ENCODE data around the gene NCBP1. TPM values are rescaled to one million over a fixed set of nuclear protein-coding genes. Genes with fewer than 3 reads are reported as not detected.

NCBP1 gene
- total and polyA plus RNA-seq, 12 donors, result 6.6 to 20.4 (median 15.2) TPM

DNA sequence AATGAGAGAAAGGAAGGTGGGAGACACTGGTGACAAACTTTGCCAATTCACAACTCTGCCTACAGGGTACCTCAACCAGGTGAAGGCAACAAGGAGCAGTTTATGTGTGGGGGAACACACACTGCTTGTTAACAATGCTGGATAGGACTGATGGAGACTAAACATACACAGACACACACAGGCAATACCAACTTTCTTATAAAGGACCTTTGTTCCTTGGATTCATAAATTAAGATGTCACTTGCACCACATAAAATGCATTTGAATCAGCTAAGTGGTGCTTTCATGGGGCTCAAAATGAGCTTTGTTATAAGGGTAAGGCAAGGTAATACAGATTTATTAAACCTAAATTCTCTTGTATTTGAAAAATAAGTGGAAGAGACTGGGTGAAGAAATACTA, 4.5 kb upstream of the NCBP1 start:
- Histone ChIP-seq H3K27ac (peak overlapping the region in 6 of 10 donors; percentile 14 to 53 (median 47)), H3K27me3 (no peaks in the 10 kb centered on the region), H3K9me3 (no peaks in the 10 kb centered on the region), H3K4me1 (peaks cover 0 to 55% (median 33%) of the 10 kb centered on the region in 9 donors), H3K36me3 (peaks cover 0 to 34% (median 0%) of the 10 kb centered on the region in 9 donors), H3K4me3 (no peak overlapping the region)
- DNase-seq (no peak), ATAC-seq (no peak)
- intact Hi-C loops (cut with DNase I), result loop anchor here in 1 of 10 donors (10.0 kb wide), 1 partner anchor 774 kb away; the partner anchor contains the start of gene ZNF782
- TF ChIP-seq, protein P1, sequence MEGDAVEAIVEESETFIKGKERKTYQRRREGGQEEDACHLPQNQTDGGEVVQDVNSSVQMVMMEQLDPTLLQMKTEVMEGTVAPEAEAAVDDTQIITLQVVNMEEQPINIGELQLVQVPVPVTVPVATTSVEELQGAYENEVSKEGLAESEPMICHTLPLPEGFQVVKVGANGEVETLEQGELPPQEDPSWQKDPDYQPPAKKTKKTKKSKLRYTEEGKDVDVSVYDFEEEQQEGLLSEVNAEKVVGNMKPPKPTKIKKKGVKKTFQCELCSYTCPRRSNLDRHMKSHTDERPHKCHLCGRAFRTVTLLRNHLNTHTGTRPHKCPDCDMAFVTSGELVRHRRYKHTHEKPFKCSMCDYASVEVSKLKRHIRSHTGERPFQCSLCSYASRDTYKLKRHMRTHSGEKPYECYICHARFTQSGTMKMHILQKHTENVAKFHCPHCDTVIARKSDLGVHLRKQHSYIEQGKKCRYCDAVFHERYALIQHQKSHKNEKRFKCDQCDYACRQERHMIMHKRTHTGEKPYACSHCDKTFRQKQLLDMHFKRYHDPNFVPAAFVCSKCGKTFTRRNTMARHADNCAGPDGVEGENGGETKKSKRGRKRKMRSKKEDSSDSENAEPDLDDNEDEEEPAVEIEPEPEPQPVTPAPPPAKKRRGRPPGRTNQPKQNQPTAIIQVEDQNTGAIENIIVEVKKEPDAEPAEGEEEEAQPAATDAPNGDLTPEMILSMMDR (IDR thresholded peaks at IDR 0.05), result no peak

DNA sequence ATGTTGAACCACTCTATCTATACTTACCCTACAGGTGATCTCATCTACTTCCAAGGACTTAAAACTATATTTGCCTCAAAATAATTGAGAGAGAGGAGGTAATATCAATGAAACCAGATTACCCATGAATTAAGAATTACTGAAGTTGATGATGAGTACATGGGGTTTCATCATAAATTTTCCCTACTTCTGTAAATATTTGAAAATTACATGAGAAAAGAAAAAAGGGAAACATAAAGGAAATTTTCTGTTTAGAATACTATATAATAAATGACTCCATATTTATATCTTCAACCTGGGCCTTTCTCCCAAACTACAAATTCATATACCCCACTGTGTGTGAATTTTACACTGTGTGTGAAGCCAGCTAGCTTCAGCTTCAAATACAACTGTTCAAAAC, 3.0 kb upstream of the NCBP1 start:
- H3K4me1 ChIP-seq, result peaks cover 0 to 69% (median 48%) of the 10 kb centered on the region in 9 donors
- ATAC-seq (no peak), DNase-seq (no peak)
- H3K9me3 ChIP-seq, result no peaks in the 10 kb centered on the region
- intact Hi-C loops (cut with DNase I), result loop anchor here in 1 of 10 donors (10.0 kb wide), 1 partner anchor 634 kb away; no protein-coding TSS in a partner anchor
- H3K27me3 ChIP-seq, result no peaks in the 10 kb centered on the region
- peaks cover 0 to 20% (median 0%) of the 10 kb centered on the region in 9 donors for H3K36me3 ChIP-seq
- H3K27ac ChIP-seq, result no peak overlapping the region
- TF ChIP-seq, protein P1 (IDR thresholded peaks at IDR 0.05), result no peak
- H3K4me3 ChIP-seq, result no peak overlapping the region

DNA sequence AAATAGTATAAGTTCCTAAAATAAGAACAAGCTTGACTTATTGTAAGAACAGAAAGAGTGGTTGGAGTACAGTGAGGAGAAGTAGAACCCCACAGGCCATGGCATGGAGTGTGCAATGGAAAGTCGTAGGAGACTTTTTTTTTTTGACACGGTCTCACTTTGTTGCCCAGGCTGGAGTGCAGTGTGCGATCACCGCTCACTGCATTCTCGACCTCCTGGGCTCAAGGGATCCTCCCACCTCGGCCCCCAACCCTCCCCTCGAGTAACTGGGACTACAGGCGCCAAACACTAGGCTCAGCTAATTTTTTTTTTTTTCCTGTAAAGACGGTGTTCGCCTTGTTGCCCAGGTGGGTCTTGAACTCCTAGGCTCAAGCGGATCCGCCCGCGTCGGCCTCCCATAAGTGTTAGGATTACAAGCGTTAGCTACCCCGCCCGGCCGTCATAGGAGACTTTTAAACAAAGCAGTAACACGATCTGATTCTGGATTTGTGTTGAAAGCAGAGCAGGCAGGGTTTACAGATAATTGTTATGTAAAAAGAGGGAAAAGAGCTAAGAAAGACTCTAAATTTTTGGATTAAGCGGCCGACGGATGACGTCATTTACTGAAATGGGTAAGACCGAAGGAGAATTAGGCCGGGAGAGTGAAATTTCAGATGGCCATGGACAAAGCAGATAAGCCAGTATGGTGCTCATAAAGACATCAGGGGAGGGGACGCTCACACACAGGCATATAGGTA, 1.2 kb upstream of the NCBP1 start:
- intact Hi-C loops (cut with DNase I), result loop anchor here in 1 of 10 donors (10.0 kb wide), 1 partner anchor 632 kb away; no protein-coding TSS in a partner anchor

DNA sequence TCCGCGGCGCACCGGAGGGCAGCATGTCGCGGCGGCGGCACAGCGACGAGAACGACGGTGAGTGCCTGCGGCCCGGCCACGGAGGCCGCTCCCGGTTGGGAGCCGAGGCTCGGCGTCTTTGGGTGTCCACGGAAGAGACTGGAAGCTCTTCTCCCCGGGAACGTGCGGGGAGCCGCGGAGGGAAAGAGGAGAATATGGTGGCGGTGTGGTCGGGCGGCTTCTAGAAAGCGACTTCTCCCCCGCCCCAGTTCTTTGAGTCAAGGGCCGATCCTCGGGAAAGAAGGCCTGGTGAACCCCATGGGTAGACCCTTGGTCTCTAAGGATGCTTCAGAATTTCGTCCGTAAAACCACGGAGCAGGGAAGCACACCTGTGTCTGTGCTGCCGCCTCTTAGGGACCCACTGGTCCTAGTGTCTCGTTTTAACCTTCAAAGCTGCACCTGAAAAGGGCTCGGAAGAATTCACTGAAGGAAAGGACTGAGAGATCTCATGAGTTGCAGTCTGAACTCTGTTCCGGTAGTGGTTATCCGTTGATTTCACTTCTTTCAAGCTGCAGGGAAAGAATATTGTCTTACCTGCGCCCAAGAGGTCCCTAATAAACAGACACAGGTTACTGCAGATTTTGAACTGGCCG, 354 bp downstream of the NCBP1 start:
- Histone ChIP-seq H3K27ac (peak overlapping the region; percentile 93 to 99 (median 96)), H3K4me3 (peak overlapping the region; percentile 49 to 98 (median 94)), H3K36me3 (no peaks in the 10 kb centered on the region), H3K27me3 (no peaks in the 10 kb centered on the region), H3K4me1 (peaks cover 2 to 78% (median 59%) of the 10 kb centered on the region in 9 donors), H3K9me3 (no peaks in the 10 kb centered on the region)
- DNase-seq (no peak), ATAC-seq (peak in 1 of 8 donors; percentile 1)
- 0% methylated on average over 43 of the region's 43 CpGs for WGBS, 2 donors
- intact Hi-C loops (cut with DNase I), result loop anchor here in 1 of 10 donors (10.0 kb wide), 1 partner anchor 631 kb away; no protein-coding TSS in a partner anchor
- TF ChIP-seq, protein P1 (IDR thresholded peaks at IDR 0.05), result peak in 1 of 9 donors; percentile 14

More for the DNA sequence above, 1.2 kb upstream of the NCBP1 start:
- no peaks in the 10 kb centered on the region for H3K27me3 ChIP-seq
- ATAC-seq, result peak; percentile 3 to 19 (median 12)
- H3K4me1 ChIP-seq, result peaks cover 2 to 78% (median 60%) of the 10 kb centered on the region in 9 donors
- WGBS, 2 donors, result 1 to 2% methylated on average over 27 of the region's 27 CpGs
- peaks cover 0 to 2% (median 0%) of the 10 kb centered on the region in 9 donors for H3K36me3 ChIP-seq
- H3K9me3 ChIP-seq, result no peaks in the 10 kb centered on the region
- TF ChIP-seq, protein P1 (IDR thresholded peaks at IDR 0.05), result no peak
- peak overlapping the region; percentile 93 to 99 (median 96) for H3K27ac ChIP-seq
- H3K4me3 ChIP-seq, result peak overlapping the region; percentile 49 to 98 (median 94)
- peak; percentile 30 to 63 for DNase-seq

Measured in heart right ventricle (tissue), 16 donors.